Measurements from ENCODE around the gene NAP1L4.

The NAP1L4 gene

GRCh38 chr11:2987881-2988861 is 4.0 kb downstream of the NAP1L4 start:
- TF ChIP-seq CTCF (IDR thresholded peaks at IDR 0.05; ENCODE audit: borderline replicate concordance, insufficient read depth, low read depth, low read length) = no peak
- no peak overlapping the region for H3K4me3 ChIP-seq (ENCODE audit: low read depth, low read length)

DNA sequence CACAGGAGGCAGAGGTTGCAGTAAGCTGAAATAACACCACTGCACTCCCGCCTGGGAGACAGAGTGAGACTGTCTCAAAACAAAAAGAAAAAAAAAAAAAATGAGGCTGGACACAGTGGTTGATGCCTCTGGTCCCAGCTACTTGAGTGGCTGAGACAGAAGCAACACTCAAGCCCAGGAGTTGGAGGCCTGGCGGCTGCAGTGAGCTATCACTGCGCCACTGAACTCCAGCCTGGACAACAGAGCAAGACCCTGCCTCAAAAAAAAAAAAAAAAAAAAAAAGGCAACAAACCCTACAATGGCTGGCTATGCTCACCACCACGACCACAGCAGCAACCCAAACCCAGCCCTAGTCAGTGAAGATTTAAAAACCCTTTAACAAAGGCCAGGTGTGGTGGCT is 8.2 kb downstream of the NAP1L4 start:
- H3K4me3 ChIP-seq (ENCODE audit: low read depth, low read length) = no peak overlapping the region
- TF ChIP-seq CTCF (IDR thresholded peaks at IDR 0.05; ENCODE audit: borderline replicate concordance, insufficient read depth, low read depth, low read length) = no peak

GRCh38 chr11:2982214-2982613 is 9.9 kb downstream of the NAP1L4 start:
- no peak for TF ChIP-seq CTCF (IDR thresholded peaks at IDR 0.05; ENCODE audit: borderline replicate concordance, insufficient read depth, low read depth, low read length)
- no peak overlapping the region for H3K4me3 ChIP-seq (ENCODE audit: low read depth, low read length)

- H3K4me3 ChIP-seq (ENCODE audit: low read depth, low read length) = no peak overlapping the region
- TF ChIP-seq CTCF (IDR thresholded peaks at IDR 0.05; ENCODE audit: borderline replicate concordance, insufficient read depth, low read depth, low read length) = no peak
These were observed 11.0 kb downstream of the NAP1L4 start for GRCh38 chr11:2981130-2981529.

DNA sequence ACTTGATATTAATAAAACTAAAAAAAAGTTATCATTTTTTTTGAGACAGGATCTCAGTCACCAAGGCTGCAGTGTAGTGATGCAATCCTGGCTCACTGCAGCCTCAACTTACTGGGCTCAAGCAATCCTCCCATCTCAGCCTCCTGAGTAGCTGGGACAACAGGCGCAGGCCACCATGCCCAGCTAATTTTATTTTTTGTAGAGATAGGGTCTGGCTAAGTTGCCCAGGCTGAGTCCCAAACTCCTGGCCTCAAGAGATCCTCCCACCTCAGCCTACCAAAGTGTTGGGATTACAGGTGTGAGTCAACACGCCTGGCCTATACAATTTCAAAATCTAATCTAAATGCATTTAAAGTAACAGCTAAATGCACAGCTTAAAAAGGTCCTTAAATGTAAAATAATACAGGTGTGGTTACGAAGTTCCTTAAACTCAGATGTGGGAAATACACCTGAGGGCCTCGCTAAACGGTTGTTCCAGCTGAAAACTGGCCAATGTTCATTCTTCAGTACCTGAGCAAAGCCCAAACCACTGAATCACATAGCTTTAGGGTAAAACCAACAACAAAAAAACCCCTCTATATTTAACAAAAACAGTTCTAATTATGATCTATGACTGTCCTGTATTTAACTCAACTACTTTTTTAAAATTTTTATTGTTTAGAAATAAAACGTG is 11.8 kb downstream of the NAP1L4 start:
- no peak overlapping the region for H3K4me3 ChIP-seq (ENCODE audit: low read depth, low read length)
- no peak for TF ChIP-seq CTCF (IDR thresholded peaks at IDR 0.05; ENCODE audit: borderline replicate concordance, insufficient read depth, low read depth, low read length)

- TF ChIP-seq CTCF (IDR thresholded peaks at IDR 0.05; ENCODE audit: borderline replicate concordance, insufficient read depth, low read depth, low read length) = no peak
- H3K4me3 ChIP-seq (ENCODE audit: low read depth, low read length) = no peak overlapping the region
These were observed 15.0 kb downstream of the NAP1L4 start for GRCh38 chr11:2977113-2977512.
